LNCAP (cell line): Measurements from ENCODE around the gene PPP2R2C.

Experiments
- TF ChIP-seq, protein P1 (sequence below): fragments of 450-650 bp; IDR thresholded peaks from 2 replicates; pipeline ENCODE4 v1.5.1; 2017; ENCODE audit warnings: mild to moderate bottlenecking

Gene PPP2R2C

GRCh38 chr4:6375620-6376295 lies 96.7 kb downstream of the PPP2R2C start:
- TF ChIP-seq, protein P1, sequence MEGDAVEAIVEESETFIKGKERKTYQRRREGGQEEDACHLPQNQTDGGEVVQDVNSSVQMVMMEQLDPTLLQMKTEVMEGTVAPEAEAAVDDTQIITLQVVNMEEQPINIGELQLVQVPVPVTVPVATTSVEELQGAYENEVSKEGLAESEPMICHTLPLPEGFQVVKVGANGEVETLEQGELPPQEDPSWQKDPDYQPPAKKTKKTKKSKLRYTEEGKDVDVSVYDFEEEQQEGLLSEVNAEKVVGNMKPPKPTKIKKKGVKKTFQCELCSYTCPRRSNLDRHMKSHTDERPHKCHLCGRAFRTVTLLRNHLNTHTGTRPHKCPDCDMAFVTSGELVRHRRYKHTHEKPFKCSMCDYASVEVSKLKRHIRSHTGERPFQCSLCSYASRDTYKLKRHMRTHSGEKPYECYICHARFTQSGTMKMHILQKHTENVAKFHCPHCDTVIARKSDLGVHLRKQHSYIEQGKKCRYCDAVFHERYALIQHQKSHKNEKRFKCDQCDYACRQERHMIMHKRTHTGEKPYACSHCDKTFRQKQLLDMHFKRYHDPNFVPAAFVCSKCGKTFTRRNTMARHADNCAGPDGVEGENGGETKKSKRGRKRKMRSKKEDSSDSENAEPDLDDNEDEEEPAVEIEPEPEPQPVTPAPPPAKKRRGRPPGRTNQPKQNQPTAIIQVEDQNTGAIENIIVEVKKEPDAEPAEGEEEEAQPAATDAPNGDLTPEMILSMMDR = no peak

GRCh38 chr4:6374575-6374974 lies 97.8 kb downstream of the PPP2R2C start:
- TF ChIP-seq, protein P1 = no peak

DNA sequence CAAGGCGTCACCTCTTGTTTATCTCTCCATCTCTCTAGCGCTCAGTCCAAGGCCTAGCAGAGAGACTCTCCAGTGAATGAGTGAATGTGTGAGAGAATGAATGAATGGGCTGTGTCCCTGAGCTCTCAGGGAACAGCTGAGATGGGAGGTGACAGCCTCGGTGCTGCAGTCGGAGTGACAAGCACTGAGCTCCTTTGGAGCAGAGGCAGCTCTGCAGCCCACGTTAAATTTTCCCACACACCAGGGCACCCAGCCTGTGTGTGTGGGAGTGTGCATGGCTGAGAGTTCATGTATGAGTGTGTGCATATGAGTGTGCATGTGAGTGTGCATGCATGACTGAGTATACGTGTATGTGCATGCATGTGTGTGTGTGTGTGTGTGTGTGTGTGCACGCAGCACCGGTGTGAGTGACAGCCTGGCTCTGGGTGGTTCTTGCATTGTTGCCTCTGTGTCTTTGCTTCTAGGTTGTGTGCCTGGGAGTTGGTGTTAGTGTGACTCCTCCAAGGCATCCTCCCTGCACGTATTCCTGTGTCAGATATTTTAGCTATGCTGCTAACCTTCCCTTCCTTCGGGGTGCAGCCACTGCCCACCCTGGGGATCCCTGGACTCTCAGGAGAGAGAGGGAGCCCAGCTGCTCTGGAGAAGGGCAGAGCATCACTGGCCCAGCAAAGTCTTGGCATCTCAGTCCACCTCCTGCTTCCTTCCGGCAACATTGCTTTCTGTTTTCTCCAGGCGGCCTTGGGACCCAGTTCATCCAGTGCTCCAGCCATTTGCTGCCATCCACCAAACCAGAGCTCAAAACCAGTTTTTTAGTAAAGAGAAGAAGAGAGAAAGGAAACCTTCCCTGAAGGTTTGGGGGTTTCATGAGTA lies 98.6 kb downstream of the PPP2R2C start:
- TF ChIP-seq, protein P1 = no peak

DNA sequence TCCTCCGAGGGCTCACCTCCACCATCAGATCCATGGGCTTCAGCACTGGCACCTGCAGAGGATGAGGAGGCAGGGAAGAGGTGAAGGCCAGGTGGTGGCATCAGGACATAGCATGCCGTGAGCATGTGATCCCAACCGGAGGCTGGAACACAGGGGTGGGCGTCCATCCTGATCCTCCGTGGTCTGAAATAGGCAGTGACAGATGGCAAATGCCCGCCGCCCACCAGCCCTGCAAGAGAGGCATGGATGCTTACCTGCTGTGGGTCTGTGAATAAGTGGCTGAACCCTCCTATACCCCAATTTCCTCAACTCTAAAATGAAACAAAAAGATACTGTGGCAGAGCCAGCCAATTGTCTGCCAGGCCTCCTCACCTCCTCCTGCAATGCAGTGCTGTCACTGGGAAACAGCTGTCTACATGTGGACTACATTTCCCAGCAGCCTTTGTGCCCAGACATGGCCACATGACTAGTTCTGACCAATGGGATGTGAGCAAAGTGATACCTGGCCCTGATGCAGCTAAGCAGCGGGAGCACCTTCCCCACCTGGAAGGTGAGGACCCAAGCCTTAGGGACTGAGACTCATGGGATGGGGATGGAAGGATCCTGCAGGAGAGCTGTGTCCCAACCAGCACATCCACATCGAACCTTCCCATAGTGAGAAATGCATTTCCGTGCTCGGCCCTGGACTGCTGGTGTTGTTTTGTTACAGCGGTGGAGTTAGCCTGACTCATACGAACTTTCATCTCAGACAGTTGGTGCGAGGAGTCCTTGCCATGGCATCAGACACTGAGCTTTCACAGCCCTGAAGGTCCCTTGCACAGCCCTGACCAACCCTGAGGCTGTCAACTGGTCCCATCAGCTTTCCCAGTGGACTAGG lies 99.5 kb downstream of the PPP2R2C start:
- TF ChIP-seq, protein P1 = no peak

DNA sequence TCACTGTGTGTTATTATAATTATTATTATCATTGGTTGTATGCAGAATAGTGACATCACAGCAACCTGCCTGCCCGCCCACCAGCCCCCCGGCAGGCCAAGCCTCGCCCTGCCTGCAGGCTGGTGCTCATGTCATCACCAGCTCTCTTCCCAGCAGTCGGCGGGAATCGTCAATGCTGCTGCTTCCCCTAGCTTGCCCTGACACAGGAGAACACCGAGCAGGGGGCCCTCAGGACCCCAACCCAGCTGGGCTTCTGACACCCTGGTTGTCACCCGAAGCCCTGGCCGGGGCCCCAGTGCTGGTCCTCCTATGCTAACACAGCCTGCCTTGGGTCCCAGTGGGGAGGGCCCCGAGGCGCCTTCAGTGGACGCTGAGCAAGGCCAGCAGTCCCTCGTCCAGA lies 100.6 kb downstream of the PPP2R2C start:
- TF ChIP-seq, protein P1 = no peak

DNA sequence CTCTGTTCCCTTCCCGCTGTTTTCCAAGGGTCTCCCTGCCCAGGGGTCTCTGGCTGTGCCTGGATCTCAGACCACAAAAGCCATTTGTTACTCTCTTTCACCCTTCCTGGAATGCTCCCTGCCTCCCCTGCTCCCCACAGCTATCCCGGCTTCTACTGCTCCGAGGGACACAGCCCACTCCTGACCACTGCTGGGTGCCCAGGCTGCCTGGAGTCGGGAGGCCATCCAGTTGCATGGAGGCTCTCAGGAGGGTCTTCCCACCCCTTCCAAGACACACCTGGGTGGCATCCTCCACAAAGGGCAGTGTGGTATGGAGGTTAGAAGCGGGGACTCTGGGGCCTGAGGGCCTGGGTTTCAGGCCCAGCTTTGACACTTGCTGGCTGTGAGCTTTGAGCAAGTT lies 101.1 kb downstream of the PPP2R2C start:
- TF ChIP-seq, protein P1 = no peak

GRCh38 chr4:6369924-6370645 lies 102.3 kb downstream of the PPP2R2C start:
- TF ChIP-seq, protein P1 = no peak
